GM18858 (cell line): ENCODE results near the gene DES.

Source experiments
- ATAC-seq: cut with Tn5 transposase; IDR thresholded peaks from one replicate; pipeline ENCODE4 v1.9.1; 2021; ENCODE audit not compliant: unreplicated experiment

DES gene

GRCh38 chr2:219453671-219454590 is 35.8 kb downstream of the DES start:
- ATAC-seq: no peak

- ATAC-seq: no peak
These were observed 37.4 kb downstream of the DES start for GRCh38 chr2:219455581-219455980.

GRCh38 chr2:219457784-219458369 is 39.7 kb downstream of the DES start:
- peak; percentile 58 for ATAC-seq

DNA sequence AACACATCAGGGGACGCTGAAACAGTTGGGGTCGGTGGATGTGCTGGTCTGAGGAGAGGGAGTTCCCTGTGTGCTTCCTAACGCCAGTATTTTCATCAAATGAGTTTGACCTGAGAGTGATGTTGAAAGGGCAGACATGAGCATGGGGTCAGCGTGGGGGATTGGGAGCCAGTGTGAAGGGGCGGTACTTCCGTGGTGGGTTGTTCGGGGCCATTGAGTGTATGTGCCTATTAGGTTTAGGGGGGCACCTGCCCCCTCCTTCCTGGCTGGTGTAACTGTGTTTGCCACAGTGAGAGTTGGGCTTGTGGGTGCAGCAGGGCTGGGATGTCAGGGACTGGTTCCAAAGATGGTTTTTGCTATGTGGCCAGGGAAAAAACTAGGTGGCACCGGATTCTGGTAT is 40.8 kb downstream of the DES start:
- no peak for ATAC-seq

GRCh38 chr2:219459460-219460311 is 41.5 kb downstream of the DES start:
- no peak for ATAC-seq

GRCh38 chr2:219460424-219460926 is 42.3 kb downstream of the DES start:
- no peak for ATAC-seq

- ATAC-seq: no peak
These were observed 42.9 kb downstream of the DES start for GRCh38 chr2:219461047-219461514.

- no peak for ATAC-seq
These were observed 43.5 kb downstream of the DES start for GRCh38 chr2:219461669-219462068.

DNA sequence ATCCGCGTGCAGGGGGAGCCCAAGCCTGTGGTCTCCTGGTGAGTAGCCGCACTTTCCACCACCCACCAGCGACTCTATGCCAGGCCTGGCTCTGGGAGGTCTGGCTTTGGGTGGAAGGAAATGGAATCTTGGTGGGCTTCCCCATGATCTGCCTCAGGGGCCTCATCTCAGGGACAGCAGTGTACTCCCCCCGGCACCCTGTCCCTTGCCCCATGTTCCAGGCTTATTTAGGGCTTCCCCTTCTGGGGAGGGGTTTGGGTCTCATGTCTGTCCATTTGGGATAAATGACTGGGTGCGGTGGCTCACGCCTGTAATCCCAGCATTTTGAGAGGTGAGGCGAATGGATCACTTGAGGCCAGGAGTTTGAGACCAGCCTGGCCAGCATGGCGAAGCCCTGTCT is 44.2 kb downstream of the DES start:
- no peak for ATAC-seq

- no peak for ATAC-seq
These were observed 46.3 kb downstream of the DES start for GRCh38 chr2:219464286-219465032.

DNA sequence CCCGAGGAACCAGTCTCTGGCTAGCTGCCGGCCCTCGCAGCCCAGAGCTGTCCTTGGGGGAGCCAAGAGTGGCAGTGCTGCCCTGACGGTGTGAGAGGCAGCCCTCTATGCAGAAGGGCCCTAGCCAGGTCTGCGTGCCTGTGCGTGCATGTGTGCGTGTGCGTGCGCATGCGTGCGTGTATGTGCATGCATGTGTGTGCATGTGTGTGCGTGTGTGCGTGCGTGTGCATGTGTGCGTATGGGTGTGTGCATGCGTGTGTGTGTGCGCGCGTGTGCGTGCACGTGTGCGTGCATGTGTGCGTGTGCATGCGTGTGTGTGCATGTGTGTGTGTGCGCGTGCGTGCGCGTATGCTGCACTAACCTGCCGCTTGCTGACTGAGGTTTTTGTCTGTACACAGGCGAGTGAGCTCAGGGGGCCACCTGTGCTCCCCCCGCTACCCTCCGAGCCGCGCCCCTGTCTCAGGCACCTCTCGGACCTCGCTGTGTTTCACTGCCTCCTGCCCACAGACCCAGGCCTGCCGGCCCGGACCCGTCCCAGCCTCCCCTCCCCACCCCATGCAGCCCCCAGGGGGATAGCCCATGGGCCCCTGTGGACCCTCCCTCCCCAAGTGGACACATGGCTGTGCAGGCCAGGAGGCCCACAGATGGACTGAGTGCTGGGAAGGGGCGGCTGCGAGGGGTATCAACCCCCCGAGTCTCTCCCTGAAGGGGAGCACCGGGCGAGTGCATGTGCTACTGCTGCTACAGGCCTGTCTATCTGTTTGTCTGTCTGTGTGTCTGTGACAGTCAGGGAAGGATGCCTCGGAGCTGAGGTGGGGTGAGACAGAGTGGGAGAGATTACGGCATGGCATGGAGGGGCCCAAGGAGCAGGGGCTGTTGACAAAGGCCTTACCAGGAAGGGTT is 47.7 kb downstream of the DES start:
- no peak for ATAC-seq

GRCh38 chr2:219466816-219467735 is 48.9 kb downstream of the DES start:
- ATAC-seq: no peak

DNA sequence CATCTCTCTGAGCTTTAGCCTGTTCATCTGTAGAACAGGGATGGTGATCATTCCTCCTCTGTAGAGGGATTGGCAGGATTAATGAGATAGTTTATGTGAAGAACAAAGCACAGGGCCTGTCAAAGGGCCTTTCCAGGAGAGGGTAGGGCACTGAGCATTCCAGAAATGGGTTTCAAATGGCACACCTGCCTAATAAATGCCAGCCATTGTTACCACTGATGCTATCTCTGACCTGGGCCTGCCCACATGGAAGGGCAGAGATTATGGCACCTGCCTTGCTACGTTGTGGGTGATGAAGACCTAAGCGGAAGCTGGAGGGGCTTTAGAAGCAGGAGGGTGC is 49.5 kb downstream of the DES start:
- ATAC-seq: no peak

DNA sequence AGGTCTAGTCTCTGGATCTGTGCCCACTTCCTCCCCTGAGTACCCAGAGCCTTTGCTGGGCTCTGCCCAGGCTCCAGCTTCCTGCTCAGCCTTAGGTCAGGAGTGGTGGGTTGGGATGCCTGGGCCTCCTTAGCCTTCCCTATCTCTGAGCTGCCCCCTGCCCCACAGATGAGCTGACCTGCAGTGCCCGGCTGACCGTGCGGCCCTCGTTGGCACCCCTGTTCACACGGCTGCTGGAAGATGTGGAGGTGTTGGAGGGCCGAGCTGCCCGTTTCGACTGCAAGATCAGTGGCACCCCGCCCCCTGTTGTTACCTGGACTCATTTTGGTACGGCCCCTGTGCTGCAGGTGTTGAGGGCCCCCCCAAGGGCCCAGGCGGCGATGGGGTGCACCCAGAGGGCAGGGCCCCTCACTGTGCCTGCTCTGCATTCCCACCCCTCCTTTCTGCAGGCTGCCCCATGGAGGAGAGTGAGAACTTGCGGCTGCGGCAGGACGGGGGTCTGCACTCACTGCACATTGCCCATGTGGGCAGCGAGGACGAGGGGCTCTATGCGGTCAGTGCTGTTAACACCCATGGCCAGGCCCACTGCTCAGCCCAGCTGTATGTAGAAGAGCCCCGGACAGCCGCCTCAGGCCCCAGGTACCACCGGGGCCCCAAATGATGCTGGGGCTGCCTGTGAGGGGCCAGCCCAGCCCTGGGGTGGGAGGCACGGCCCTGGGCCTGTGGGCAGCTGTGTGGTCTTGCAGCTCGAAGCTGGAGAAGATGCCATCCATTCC is 50.4 kb downstream of the DES start:
- ATAC-seq: no peak

- no peak for ATAC-seq
These were observed 51.1 kb downstream of the DES start for GRCh38 chr2:219469186-219469724.

GRCh38 chr2:219470429-219470828 is 52.3 kb downstream of the DES start:
- no peak for ATAC-seq
